Neutrophil (primary cell): ENCODE results near the gene SPATA1.

Experiments used
- H3K27ac ChIP-seq: fragments of 200-600 bp; sonication (generic); 2 replicates; pipeline ENCODE4 v1.5.1; 2016; ENCODE audit warnings: mild to moderate bottlenecking, moderate library complexity
- H3K27me3 ChIP-seq: fragments of 200-600 bp; sonication (generic); 2 replicates; pipeline ENCODE4 v1.6.0; 2016; ENCODE audit warnings: mild to moderate bottlenecking
- H3K36me3 ChIP-seq: fragments of 200-600 bp; sonication (generic); 2 replicates; pipeline ENCODE4 v1.5.1; 2017
- H3K4me1 ChIP-seq, 2 experiments: fragments of 200-600 bp in 1 of 2; sonication (generic) in 1 of 2; 1 replicate in 1 of 2; 2 replicates in 1 of 2; pipeline versions ENCODE4 v1.5.1 to v1.6.1; 2013 to 2016; ENCODE audit warnings: low read depth in 1 of 2, low read length in 1 of 2, mild to moderate bottlenecking in 1 of 2, moderate library complexity in 1 of 2; ENCODE audit not compliant: control insufficient read depth in 1 of 2, insufficient read depth in 1 of 2
- H3K4me3 ChIP-seq, 2 experiments: fragments of 200-600 bp in 1 of 2; sonication (generic) in 1 of 2; 1 replicate in 1 of 2; 2 replicates in 1 of 2; pipeline ENCODE4 v1.5.1; 2013 to 2016; ENCODE audit warnings: low read depth in 1 of 2, low read length in 1 of 2, mild to moderate bottlenecking in 1 of 2, moderate library complexity in 1 of 2
- H3K9me3 ChIP-seq: fragments of 200-600 bp; sonication (generic); 2 replicates; pipeline ENCODE4 v1.5.1; 2016
- CTCF ChIP-seq: fragments of 200-600 bp; sonication (generic); IDR thresholded peaks from 2 replicates; pipeline ENCODE4 v1.5.1; 2016; ENCODE audit warnings: antibody characterized with exemption

Gene SPATA1

DNA sequence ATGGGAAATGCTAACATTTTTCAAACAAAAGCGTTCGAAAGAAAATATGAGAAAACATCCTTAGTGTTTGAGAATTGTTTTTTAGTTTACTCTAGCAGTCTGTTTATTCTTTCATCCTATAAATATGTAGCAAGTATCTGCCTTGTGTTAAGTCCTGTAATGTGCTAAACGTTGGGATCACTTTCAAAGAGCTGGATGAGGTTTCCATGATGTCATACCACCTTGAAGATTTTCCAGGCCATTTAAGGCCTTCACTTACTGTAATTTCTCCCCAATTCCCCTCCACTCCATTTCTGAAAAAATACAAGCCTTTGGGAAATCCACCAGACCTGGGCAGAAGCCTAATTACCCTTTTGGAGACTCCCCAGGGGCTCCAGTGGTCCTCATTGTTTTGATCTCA, 92.2 kb downstream of the SPATA1 start:
- Histone ChIP-seq H3K36me3 (no peaks in the 10 kb centered on the region), H3K4me3 (no peak overlapping the region), H3K4me1 (no peaks in the 10 kb centered on the region), H3K9me3 (peaks cover 4% of the 10 kb centered on the region), H3K27ac (no peak overlapping the region), H3K27me3 (no peaks in the 10 kb centered on the region)
- no peak for TF ChIP-seq CTCF

GRCh38 chr1:84598846-84599741, 92.9 kb downstream of the SPATA1 start:
- peaks cover 6% of the 10 kb centered on the region for H3K9me3 ChIP-seq
- no peaks in the 10 kb centered on the region for H3K36me3 ChIP-seq
- no peaks in the 10 kb centered on the region for H3K4me1 ChIP-seq
- no peak overlapping the region for H3K4me3 ChIP-seq
- no peaks in the 10 kb centered on the region for H3K27me3 ChIP-seq
- no peak overlapping the region for H3K27ac ChIP-seq
- TF ChIP-seq CTCF, result no peak

DNA sequence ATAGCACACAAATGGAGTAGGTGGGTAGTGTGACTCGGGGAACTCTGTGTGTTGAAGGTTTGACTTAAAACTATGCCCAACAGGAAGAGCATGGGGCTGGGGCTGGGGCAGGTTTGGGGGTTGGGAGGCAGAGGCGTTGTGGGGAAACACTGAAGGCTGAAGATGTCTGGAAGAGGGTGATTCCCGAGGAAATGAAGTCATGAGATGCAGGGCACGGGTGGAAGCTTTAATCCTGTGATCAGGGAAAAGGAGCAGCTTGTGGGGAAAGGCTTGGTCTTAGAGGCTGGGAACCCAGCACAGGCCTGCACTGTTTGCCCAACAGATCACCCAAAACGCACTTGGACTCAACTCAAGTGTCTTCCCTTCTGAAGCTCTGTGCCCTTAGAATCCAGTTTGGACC, 94.6 kb downstream of the SPATA1 start:
- Histone ChIP-seq H3K9me3 (peaks cover 22% of the 10 kb centered on the region), H3K27me3 (no peaks in the 10 kb centered on the region), H3K27ac (no peak overlapping the region), H3K4me3 (no peak overlapping the region), H3K4me1 (no peaks in the 10 kb centered on the region), H3K36me3 (no peaks in the 10 kb centered on the region)
- TF ChIP-seq CTCF, result no peak

DNA sequence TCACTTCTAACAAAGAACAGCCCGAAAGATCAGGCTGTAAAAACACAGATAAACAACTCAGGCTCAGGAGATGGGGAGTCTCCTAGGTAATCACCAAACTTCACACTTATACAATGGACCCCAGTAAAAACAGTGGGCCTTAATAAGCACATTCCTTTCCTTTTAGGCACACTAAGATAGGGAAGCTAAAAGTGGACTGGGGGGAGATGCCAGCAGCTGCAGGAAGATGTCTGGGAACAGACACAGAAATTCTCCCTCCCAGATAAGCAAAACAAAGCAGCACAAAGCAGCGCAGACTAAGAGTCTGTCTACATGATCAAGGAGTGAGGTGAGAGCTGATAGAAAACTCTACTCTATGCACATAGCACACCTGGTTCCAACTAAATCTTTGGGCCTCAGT, 97.0 kb downstream of the SPATA1 start:
- Histone ChIP-seq H3K27me3 (no peaks in the 10 kb centered on the region), H3K4me3 (no peak overlapping the region), H3K27ac (no peak overlapping the region)

More for the DNA sequence above, 97.0 kb downstream of the SPATA1 start:
- TF ChIP-seq CTCF, result no peak
- H3K4me1 ChIP-seq, result peaks cover 0 to 6% of the 10 kb centered on the region in 2 experiments
- no peaks in the 10 kb centered on the region for H3K36me3 ChIP-seq
- H3K9me3 ChIP-seq, result peaks cover 22% of the 10 kb centered on the region
